Panc1 (cell line): ENCODE measurements around the gene HINFP. TPM values are rescaled to one million over a fixed set of nuclear protein-coding genes. Genes with fewer than 3 reads are reported as not detected.

ENCODE experiments used
- ATAC-seq: fragments of 200-7000 bp; cut with Tn5 transposase; 2 replicates; pipeline ENCODE4 v1.9.1; 2020; ENCODE audit warnings: mild to moderate bottlenecking, moderate library complexity
- BruUV-seq: library from RNA; stranded (reverse); fragments of 400-500 nt; replicated peaks from 2 replicates; lab custom pipeline; 2021; lab: Mats Ljungman, UMichigan
- CTCF ChIA-PET: fragments of 300-600 bp; sonication (Branson Sonifier 250); formaldehyde crosslinking; loops from one replicate; lab custom pipeline; 2022; ENCODE audit warnings: antibody characterized with exemption; lab: Charles Lee
- POLR2A ChIA-PET: fragments of 300-600 bp; sonication (Branson Sonifier 250); formaldehyde crosslinking; loops from one replicate; lab custom pipeline; 2022; ENCODE audit warnings: antibody characterized with exemption; lab: Charles Lee
- DNase-seq: peaks from one replicate; pipeline ENCODE4 v3.0.0-alpha.2; 2010; ENCODE audit warnings: low read depth, low spot score
- H3K27ac ChIP-seq: 2 replicates; pipeline ENCODE4 v1.5.1; 2011; ENCODE audit warnings: mild to moderate bottlenecking, low read length, inconsistent platforms
- H3K27me3 ChIP-seq: fragments of 200-500 bp; sonication (Bioruptor generic); 2 replicates; pipeline ENCODE4 v1.6.0; 2014; ENCODE audit warnings: low read length, inconsistent platforms; ENCODE audit not compliant: control insufficient read depth, insufficient read depth
- H3K36me3 ChIP-seq: fragments of 200-500 bp; sonication (Bioruptor generic); 2 replicates; pipeline ENCODE4 v1.5.1; 2014; ENCODE audit warnings: inconsistent platforms, mild to moderate bottlenecking, low read length, moderate library complexity; ENCODE audit not compliant: control insufficient read depth, insufficient read depth
- H3K4me1 ChIP-seq: 2 replicates; pipeline ENCODE4 v1.5.1; 2011; ENCODE audit warnings: inconsistent platforms, mild to moderate bottlenecking, low read length, moderate library complexity; ENCODE audit not compliant: control insufficient read depth, insufficient read depth
- H3K4me3 ChIP-seq, 2 experiments: 2 replicates each; pipeline ENCODE4 v1.5.1; 2011 to 2012; ENCODE audit warnings: low read depth in 2 of 2, low read length in 2 of 2, mild to moderate bottlenecking in 2 of 2, inconsistent platforms in 1 of 2, moderate library complexity in 1 of 2
- H3K9me3 ChIP-seq: fragments of 200-500 bp; sonication (Bioruptor generic); 2 replicates; pipeline ENCODE4 v1.5.1; 2014; ENCODE audit warnings: low read depth, mild to moderate bottlenecking, inconsistent platforms, low read length, moderate library complexity; ENCODE audit not compliant: control insufficient read depth, insufficient read depth
- CTCF ChIP-seq: fragments of 450-650 bp; IDR thresholded peaks from 2 replicates; pipeline ENCODE4 v1.5.1; 2017; ENCODE audit warnings: mild to moderate bottlenecking
- POLR2AphosphoS5 ChIP-seq: IDR thresholded peaks from 2 replicates; pipeline ENCODE4 v1.6.1; 2012; ENCODE audit warnings: mild to moderate bottlenecking, low read depth, low read length, moderate library complexity
- REST ChIP-seq, 2 experiments: IDR thresholded peaks; 2 replicates each; pipeline ENCODE4 v1.6.1; 2011 to 2012; ENCODE audit warnings: low read depth in 2 of 2, control low read depth in 1 of 2, low read length in 1 of 2, mild to moderate bottlenecking in 1 of 2, moderate library complexity in 1 of 2; ENCODE audit not compliant: insufficient read depth in 1 of 2
- SIN3A ChIP-seq: IDR thresholded peaks from 2 replicates; pipeline ENCODE4 v1.6.1; 2012; ENCODE audit warnings: low read depth, mild to moderate bottlenecking, low read length, moderate library complexity, borderline replicate concordance; ENCODE audit not compliant: insufficient read depth
- TCF7L2 ChIP-seq: IDR thresholded peaks from 2 replicates; pipeline ENCODE4 v1.6.1; 2011; ENCODE audit warnings: mild to moderate bottlenecking, low read depth, low read length, inconsistent platforms
- in situ Hi-C: cut with HindIII; loops from 2 replicates; pipeline ENCODE4 v1.10.0; 2016; ENCODE audit warnings: low sequenced_read_pairs, low pct_unique_long_range_greater_than_20kb
- intact Hi-C: fragments of 100-400 bp; cut with micrococcal nuclease; formaldehyde crosslinking; loops from one replicate; pipeline ENCODE4 v1.10.0; 2022; ENCODE audit not compliant: unreplicated experiment
- total RNA-seq: library from RNA; stranded (reverse); gene quantifications from one replicate; pipeline ENCODE4 v1.2.1, GENCODE V29; 2021; ENCODE audit not compliant: unreplicated experiment

Gene HINFP
- total RNA-seq, 1 experiment from 2014 or later: 52.7 TPM

- ATAC-seq (peak; percentile 75), DNase-seq (no peak)
- intact Hi-C loops (no loop called here), in situ Hi-C loops (no loop called here)
- ChIA-PET POLR2A (interaction anchor here (0.6 kb wide), 1 partner anchor 116 kb away, joined by 3 read pairs; no protein-coding TSS in a partner anchor), CTCF (interaction anchor here (0.7 kb wide), 1 partner anchor 223 kb away, joined by 4 read pairs; no protein-coding TSS in a partner anchor)
- TF ChIP-seq CTCF: peak; percentile 92
- TF ChIP-seq TCF7L2: no peak
- 0 out of 2 replicates have a peak, but pooled peaks have one; percentile 13 for TF ChIP-seq SIN3A
- Histone ChIP-seq H3K9me3 (no peaks in the 10 kb centered on the region), H3K36me3 (peaks cover 12% of the 10 kb centered on the region), H3K4me1 (peaks cover 18% of the 10 kb centered on the region), H3K27me3 (no peaks in the 10 kb centered on the region), H3K4me3 (peak overlapping the region; percentile 81 to 94), H3K27ac (peak overlapping the region; percentile 88)
- BruUV-seq: no TSS peak
Measured at GRCh38 chr11:119094816-119095065, 26.6 kb upstream of the HINFP start.

GRCh38 chr11:119095066-119095880 is 26.1 kb upstream of the HINFP start:
- CTCF ChIA-PET: interaction anchor here (0.7 kb wide), 1 partner anchor 223 kb away, joined by 4 read pairs; no protein-coding TSS in a partner anchor
- peaks cover 23% of the 10 kb centered on the region for H3K4me1 ChIP-seq
- no peaks in the 10 kb centered on the region for H3K27me3 ChIP-seq
- POLR2A ChIA-PET: interaction anchor here (0.6 to 0.9 kb wide), 3 partner anchors 10 to 115 kb away, joined by 3 read pairs; no protein-coding TSS in a partner anchor
- ATAC-seq: peak; percentile 90
- H3K9me3 ChIP-seq: no peaks in the 10 kb centered on the region
- intact Hi-C loops: no loop called here
- in situ Hi-C loops: no loop called here
- peak; percentile 99 for DNase-seq
- H3K36me3 ChIP-seq: peaks cover 12% of the 10 kb centered on the region
- no TSS peak for BruUV-seq
- peak overlapping the region; percentile 81 to 94 for H3K4me3 ChIP-seq
- H3K27ac ChIP-seq: peak overlapping the region; percentile 94
- peak; percentile 77 for TF ChIP-seq TCF7L2
- peak in 1 of 2 experiments; percentile 61; a peak in 2 of 4 replicates for TF ChIP-seq REST (IDR thresholded peaks at IDR 0.05; ENCODE audit: insufficient read depth in 1 of 2, low read depth in 2 of 2, low read length in 1 of 2)
- peak; percentile 88 for TF ChIP-seq SIN3A
- TF ChIP-seq POLR2AphosphoS5: peak; percentile 100
- TF ChIP-seq CTCF: peak; percentile 65
